IMR-90 (cell line): ENCODE data around the gene ATRAID. TPM values are rescaled to one million over a fixed set of nuclear protein-coding genes. Genes with fewer than 3 reads are reported as not detected.

Experiments used
- ATAC-seq: fragments of 200-7000 bp; cut with Tn5 transposase; 2 replicates; pipeline ENCODE4 v1.9.1; 2020; ENCODE audit warnings: low read depth, mild to moderate bottlenecking, moderate library complexity
- BruUV-seq: library from RNA; stranded (reverse); fragments of 400-500 nt; replicated peaks from 2 replicates; lab custom pipeline; 2021; lab: Mats Ljungman, UMichigan
- CTCF ChIA-PET: fragments of 300-600 bp; formaldehyde crosslinking; extraction: SDS; loops from one replicate; lab custom pipeline; 2021; ENCODE audit warnings: antibody characterized with exemption; lab: Yijun Ruan, JAX
- POLR2A ChIA-PET: fragments of 300-600 bp; sonication (Branson Sonifier 250); formaldehyde crosslinking; loops from one replicate; lab custom pipeline; 2022; ENCODE audit warnings: antibody characterized with exemption; ENCODE audit not compliant: unreplicated experiment; lab: Charles Lee
- DNase-seq: peaks from one replicate; pipeline ENCODE4 v3.0.0; 2013
- H2AFZ ChIP-seq: replicated peaks from 2 replicates; pipeline ENCODE3; 2013; ENCODE audit warnings: low read length, mild to moderate bottlenecking; ENCODE audit not compliant: poor library complexity
- H2AK5ac ChIP-seq: 2 replicates; pipeline ENCODE4 v1.6.1; 2013; ENCODE audit warnings: low read depth, low read length, inconsistent platforms
- H2AK9ac ChIP-seq: replicated peaks from 2 replicates; pipeline ENCODE3; 2013; ENCODE audit warnings: mild to moderate bottlenecking, low read depth, low read length, moderate library complexity; ENCODE audit not compliant: poor library complexity
- H2BK120ac ChIP-seq: 2 replicates; pipeline ENCODE4 v1.6.1; 2013; ENCODE audit warnings: low read depth, low read length, inconsistent platforms
- H2BK15ac ChIP-seq: 3 replicates; pipeline ENCODE4 v1.6.1; 2013; ENCODE audit warnings: low read depth, low read length, inconsistent platforms
- H2BK20ac ChIP-seq: 2 replicates; pipeline ENCODE4 v1.6.1; 2013; ENCODE audit warnings: low read depth, mild to moderate bottlenecking, inconsistent platforms, low read length, moderate library complexity
- H2BK5ac ChIP-seq: 2 replicates; pipeline ENCODE4 v1.6.1; 2013; ENCODE audit warnings: mild to moderate bottlenecking, low read depth, low read length, inconsistent platforms; ENCODE audit not compliant: poor library complexity, severe bottlenecking
- H3K14ac ChIP-seq: replicated peaks from 2 replicates; pipeline ENCODE4 v1.6.1; 2013; ENCODE audit warnings: low read depth, low read length, inconsistent platforms
- H3K18ac ChIP-seq: 2 replicates; pipeline ENCODE4 v1.6.1; 2013; ENCODE audit warnings: low read depth, low read length, control low read depth
- H3K23ac ChIP-seq: 2 replicates; pipeline ENCODE4 v1.6.1; 2013; ENCODE audit warnings: low read depth, low read length, inconsistent platforms
- H3K27ac ChIP-seq: 2 replicates; pipeline ENCODE4 v1.5.1; 2013; ENCODE audit warnings: mild to moderate bottlenecking, control low read depth, low read length; ENCODE audit not compliant: insufficient read depth
- H3K27me3 ChIP-seq: 2 replicates; pipeline ENCODE4 v1.6.1; 2013; ENCODE audit warnings: low read length; ENCODE audit not compliant: control insufficient read depth, insufficient read depth
- H3K36me3 ChIP-seq: 2 replicates; pipeline ENCODE4 v1.6.1; 2013; ENCODE audit warnings: low read length, mixed read lengths; ENCODE audit not compliant: control insufficient read depth, insufficient read depth
- H3K4ac ChIP-seq: 2 replicates; pipeline ENCODE4 v1.6.1; 2013; ENCODE audit warnings: low read depth, low read length, inconsistent platforms
- H3K4me1 ChIP-seq: 2 replicates; pipeline ENCODE4 v1.6.1; 2013; ENCODE audit warnings: low read length, mixed read lengths; ENCODE audit not compliant: control insufficient read depth, insufficient read depth
- H3K4me2 ChIP-seq: 2 replicates; pipeline ENCODE4 v1.6.1; 2013; ENCODE audit warnings: low read depth, mild to moderate bottlenecking, control low read depth, low read length, moderate library complexity
- H3K4me3 ChIP-seq: 2 replicates; pipeline ENCODE4 v1.5.1; 2013; ENCODE audit warnings: low read depth, mild to moderate bottlenecking, control low read depth, low read length, moderate library complexity; ENCODE audit not compliant: insufficient read depth
- H3K56ac ChIP-seq: 2 replicates; pipeline ENCODE4 v1.6.1; 2013; ENCODE audit warnings: low read length, inconsistent platforms; ENCODE audit not compliant: insufficient read depth; ENCODE audit errors: extremely low read depth
- H3K79me1 ChIP-seq, 2 experiments: 2 replicates each; pipeline ENCODE4 v1.6.1; 2013; ENCODE audit warnings: low read length in 2 of 2, inconsistent platforms in 1 of 2, low read depth in 1 of 2
- H3K9ac ChIP-seq: 2 replicates; pipeline ENCODE4 v1.6.1; 2013; ENCODE audit warnings: low read depth, low read length, control low read depth
- H3K9me1 ChIP-seq: 2 replicates; pipeline ENCODE4 v1.6.1; 2013; ENCODE audit warnings: low read length, inconsistent platforms; ENCODE audit not compliant: insufficient read depth
- H3K9me3 ChIP-seq: 2 replicates; pipeline ENCODE4 v1.6.1; 2013; ENCODE audit warnings: low read length; ENCODE audit not compliant: control insufficient read depth, insufficient read depth
- H4K20me1 ChIP-seq: 2 replicates; pipeline ENCODE4 v1.6.1; 2013; ENCODE audit warnings: low read length, inconsistent platforms; ENCODE audit not compliant: insufficient read depth
- H4K5ac ChIP-seq: 2 replicates; pipeline ENCODE4 v1.6.1; 2013; ENCODE audit warnings: mild to moderate bottlenecking, low read depth, low read length, control low read depth
- H4K8ac ChIP-seq, 2 experiments: 2 replicates each; pipeline ENCODE4 v1.6.1; 2013; ENCODE audit warnings: low read depth in 2 of 2, low read length in 2 of 2, control low read depth in 1 of 2, inconsistent platforms in 1 of 2
- H4K91ac ChIP-seq: 2 replicates; pipeline ENCODE4 v1.6.1; 2013; ENCODE audit warnings: low read depth, low read length, inconsistent platforms; ENCODE audit not compliant: insufficient read depth
- BHLHE40 ChIP-seq: fragments of 150-350 bp; IDR thresholded peaks from 2 replicates; pipeline ENCODE4 v1.6.1; 2016; ENCODE audit warnings: mild to moderate bottlenecking, low read depth, low read length
- MAFK ChIP-seq: IDR thresholded peaks from 2 replicates; pipeline ENCODE4 v1.6.1; 2012; ENCODE audit warnings: low read depth, low read length, improper control_type of control experiment
- MAZ ChIP-seq: IDR thresholded peaks from 2 replicates; pipeline ENCODE4 v1.6.1; 2012; ENCODE audit warnings: low read depth, mild to moderate bottlenecking, low read length, improper control_type of control experiment, moderate library complexity, borderline replicate concordance
- NFE2L2 ChIP-seq: fragments of 150-350 bp; IDR thresholded peaks from 2 replicates; pipeline ENCODE4 v1.6.1; 2016; ENCODE audit warnings: low read depth, mild to moderate bottlenecking, low read length
- POLR2A ChIP-seq: IDR thresholded peaks from 2 replicates; pipeline ENCODE4 v1.6.1; 2012; ENCODE audit warnings: mild to moderate bottlenecking, low read depth, low read length
- RAD21 ChIP-seq: IDR thresholded peaks from 2 replicates; pipeline ENCODE4 v1.6.1; 2012; ENCODE audit warnings: low read length, improper control_type of control experiment
- RCOR1 ChIP-seq: IDR thresholded peaks from 2 replicates; pipeline ENCODE4 v1.6.1; 2012; ENCODE audit warnings: mild to moderate bottlenecking, low read length, improper control_type of control experiment; ENCODE audit not compliant: insufficient replicate concordance
- RFX5 ChIP-seq: IDR thresholded peaks from 2 replicates; pipeline ENCODE4 v1.8.0; 2012; ENCODE audit warnings: low read depth, mild to moderate bottlenecking, low read length, moderate library complexity
- SMC3 ChIP-seq: fragments of 150-350 bp; IDR thresholded peaks from 2 replicates; pipeline ENCODE4 v1.6.1; 2016; ENCODE audit warnings: low read depth, mild to moderate bottlenecking, antibody characterized with exemption, low read length, moderate library complexity
- WGBS, 2 experiments: methylation state at CpG; one replicate each; pipeline versions ENCODE4 v1.1.5 to v1.1.7; 2013; ENCODE audit warnings: missing lambda C conversion rate in 2 of 2; ENCODE audit not compliant: insufficient read length in 1 of 2; ENCODE audit errors: extremely low coverage in 2 of 2; 5-methylcytosine and 5-hydroxymethylcytosine counted together
- dilution Hi-C: fragments of 300-500 bp; cut with HindIII; formaldehyde crosslinking; loops from one replicate; pipeline ENCODE4 v1.14.3; 2018; ENCODE audit warnings: low sequenced_read_pairs; ENCODE audit not compliant: unreplicated experiment
- in situ Hi-C: fragments of 300-500 bp; cut with MboI; formaldehyde crosslinking; loops from 3 replicates; pipeline ENCODE4 v1.14.3; 2019; ENCODE audit warnings: low sequenced_read_pairs, inconsistent platforms, mixed read lengths
- intact Hi-C: fragments of 100-400 bp; cut with micrococcal nuclease; formaldehyde crosslinking; loops from 2 replicates; pipeline ENCODE4 v1.10.0; 2022
- polyA plus RNA-seq, 3 experiments: library from polyadenylated mRNA; depleted of rRNA; stranded (reverse); fragments of >200 nt; gene quantifications; 2 replicates each; pipeline ENCODE4 v1.2.3, GENCODE V29; 2012; ENCODE audit warnings: low replicate concordance in 1 of 3
- total RNA-seq: library from RNA; depleted of rRNA; stranded (reverse); fragments of >200 nt; gene quantifications from 2 replicates; pipeline ENCODE4 v1.2.3, GENCODE V29; 2012
- TF ChIP-seq, protein P1 (sequence below): fragments of 150-350 bp; IDR thresholded peaks from 2 replicates; pipeline ENCODE4 v1.6.1; 2016; ENCODE audit warnings: low read depth, mild to moderate bottlenecking, low read length, moderate library complexity, borderline replicate concordance
- TF ChIP-seq, protein P2 (sequence below): fragments of 150-350 bp; IDR thresholded peaks from 2 replicates; pipeline ENCODE4 v1.6.1; 2017; ENCODE audit warnings: mild to moderate bottlenecking, antibody characterized with exemption, low read length, low read depth
- TF ChIP-seq, protein P3 (sequence below): conservative IDR thresholded peaks from 2 replicates; pipeline ENCODE4 v1.5.1; 2012; ENCODE audit warnings: mild to moderate bottlenecking, low read depth, low read length, improper control_type of control experiment

Gene ATRAID
- total and polyA plus RNA-seq, 2 of the 4 experiments (the other 2 are of a cell fraction), result 138 to 173 TPM

DNA sequence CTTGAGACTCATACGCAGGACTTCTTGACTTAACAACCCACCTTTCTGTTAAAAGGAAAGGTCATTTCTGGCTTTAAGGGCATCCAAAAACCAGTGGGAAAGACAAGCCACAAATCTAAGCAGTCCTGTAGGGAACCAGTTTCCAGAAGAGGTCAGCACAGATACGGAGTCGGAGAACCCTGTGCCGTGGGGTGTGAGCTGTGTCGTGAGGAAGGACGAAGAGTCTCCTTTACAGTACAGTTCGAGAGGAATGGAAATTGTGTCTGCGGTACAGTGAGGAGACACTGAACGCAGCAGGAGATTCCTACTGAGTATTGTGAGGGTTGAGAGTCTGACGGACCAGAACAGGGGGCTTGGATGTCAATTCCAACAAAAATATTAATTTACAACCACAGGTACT lies 33.3 kb downstream of the ATRAID start:
- dilution Hi-C loops, result no loop called here
- no peak overlapping the region for H3K27ac ChIP-seq
- H3K27me3 ChIP-seq, result peaks cover 2% of the 10 kb centered on the region; the same call in 1 of the 2 replicates
- H3K4me2 ChIP-seq, result no peak overlapping the region
- no peak overlapping the region for H3K4ac ChIP-seq
- H3K14ac ChIP-seq, result no peak overlapping the region
- ChIA-PET POLR2A (interaction anchor here (0.5 kb wide), 1 partner anchor 28 kb away, joined by 20 read pairs; no protein-coding TSS in a partner anchor), CTCF (interaction anchor here (0.5 kb wide), 1 partner anchor 28 kb away, joined by 4 read pairs; no protein-coding TSS in a partner anchor)
- H4K5ac ChIP-seq, result no peak overlapping the region
- H3K79me1 ChIP-seq, result no peaks in the 10 kb centered on the region
- no peaks in the 10 kb centered on the region; the same call in 1 of the 2 replicates for H4K20me1 ChIP-seq
- H3K9me3 ChIP-seq, result no peaks in the 10 kb centered on the region
- no peak overlapping the region for H2BK5ac ChIP-seq
- peaks cover 43% of the 10 kb centered on the region for H3K36me3 ChIP-seq
- DNase-seq (no peak), ATAC-seq (no peak)
- H3K18ac ChIP-seq, result no peak overlapping the region
- intact Hi-C loops, result no loop called here
- no peak overlapping the region for H3K4me3 ChIP-seq
- H4K8ac ChIP-seq, result no peak overlapping the region
- no peak overlapping the region for H2BK20ac ChIP-seq
- no peak overlapping the region for H2BK15ac ChIP-seq
- in situ Hi-C loops, result no loop called here
- no peak overlapping the region for H3K9ac ChIP-seq
- H3K23ac ChIP-seq, result no peak overlapping the region
- TF ChIP-seq, protein P1, sequence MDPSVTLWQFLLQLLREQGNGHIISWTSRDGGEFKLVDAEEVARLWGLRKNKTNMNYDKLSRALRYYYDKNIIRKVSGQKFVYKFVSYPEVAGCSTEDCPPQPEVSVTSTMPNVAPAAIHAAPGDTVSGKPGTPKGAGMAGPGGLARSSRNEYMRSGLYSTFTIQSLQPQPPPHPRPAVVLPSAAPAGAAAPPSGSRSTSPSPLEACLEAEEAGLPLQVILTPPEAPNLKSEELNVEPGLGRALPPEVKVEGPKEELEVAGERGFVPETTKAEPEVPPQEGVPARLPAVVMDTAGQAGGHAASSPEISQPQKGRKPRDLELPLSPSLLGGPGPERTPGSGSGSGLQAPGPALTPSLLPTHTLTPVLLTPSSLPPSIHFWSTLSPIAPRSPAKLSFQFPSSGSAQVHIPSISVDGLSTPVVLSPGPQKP, result no peak
- TF ChIP-seq NFE2L2 (no peak), BHLHE40 (no peak), MAZ (no peak), POLR2A (no peak), RAD21 (no peak), RCOR1 (no peak), RFX5 (no peak), SMC3 (no peak), MAFK (no peak)
- TF ChIP-seq, protein P2, sequence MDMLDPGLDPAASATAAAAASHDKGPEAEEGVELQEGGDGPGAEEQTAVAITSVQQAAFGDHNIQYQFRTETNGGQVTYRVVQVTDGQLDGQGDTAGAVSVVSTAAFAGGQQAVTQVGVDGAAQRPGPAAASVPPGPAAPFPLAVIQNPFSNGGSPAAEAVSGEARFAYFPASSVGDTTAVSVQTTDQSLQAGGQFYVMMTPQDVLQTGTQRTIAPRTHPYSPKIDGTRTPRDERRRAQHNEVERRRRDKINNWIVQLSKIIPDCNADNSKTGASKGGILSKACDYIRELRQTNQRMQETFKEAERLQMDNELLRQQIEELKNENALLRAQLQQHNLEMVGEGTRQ, result no peak
- TF ChIP-seq, protein P3, sequence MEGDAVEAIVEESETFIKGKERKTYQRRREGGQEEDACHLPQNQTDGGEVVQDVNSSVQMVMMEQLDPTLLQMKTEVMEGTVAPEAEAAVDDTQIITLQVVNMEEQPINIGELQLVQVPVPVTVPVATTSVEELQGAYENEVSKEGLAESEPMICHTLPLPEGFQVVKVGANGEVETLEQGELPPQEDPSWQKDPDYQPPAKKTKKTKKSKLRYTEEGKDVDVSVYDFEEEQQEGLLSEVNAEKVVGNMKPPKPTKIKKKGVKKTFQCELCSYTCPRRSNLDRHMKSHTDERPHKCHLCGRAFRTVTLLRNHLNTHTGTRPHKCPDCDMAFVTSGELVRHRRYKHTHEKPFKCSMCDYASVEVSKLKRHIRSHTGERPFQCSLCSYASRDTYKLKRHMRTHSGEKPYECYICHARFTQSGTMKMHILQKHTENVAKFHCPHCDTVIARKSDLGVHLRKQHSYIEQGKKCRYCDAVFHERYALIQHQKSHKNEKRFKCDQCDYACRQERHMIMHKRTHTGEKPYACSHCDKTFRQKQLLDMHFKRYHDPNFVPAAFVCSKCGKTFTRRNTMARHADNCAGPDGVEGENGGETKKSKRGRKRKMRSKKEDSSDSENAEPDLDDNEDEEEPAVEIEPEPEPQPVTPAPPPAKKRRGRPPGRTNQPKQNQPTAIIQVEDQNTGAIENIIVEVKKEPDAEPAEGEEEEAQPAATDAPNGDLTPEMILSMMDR, result no peak
- no TSS peak for BruUV-seq
- H3K56ac ChIP-seq, result no peak overlapping the region
- H3K4me1 ChIP-seq, result no peaks in the 10 kb centered on the region
- H2AK5ac ChIP-seq, result no peak overlapping the region
- 53% methylated on average over 3 of the region's 10 CpGs; no CpG with 5 or more reads in 1 of the 2 experiments for WGBS, 2 experiments
- H3K9me1 ChIP-seq, result no peaks in the 10 kb centered on the region
- no peak overlapping the region for H2BK120ac ChIP-seq
- H2AK9ac ChIP-seq, result no peak overlapping the region
- no peak overlapping the region for H4K91ac ChIP-seq
- H2AFZ ChIP-seq, result no peak overlapping the region
